Activated CD8-positive, alpha-beta T cell treated with anti-CD3 and anti-CD28 coated beads for 36 hours (primary cell): ENCODE results near the gene CASQ2. TPM values are rescaled to one million over a fixed set of nuclear protein-coding genes. Genes with fewer than 3 reads are reported as not detected.

ENCODE experiments used
- ATAC-seq: fragments of 200-7000 bp; cut with Tn5 transposase; one replicate; pipeline ENCODE4 v1.10.0; 2021; ENCODE audit warnings: mild to moderate bottlenecking, moderate library complexity
- CTCF ChIA-PET: fragments of 350-600 bp; sonication (Branson Sonifier 250); formaldehyde crosslinking; loops from one replicate; lab custom pipeline; 2021; ENCODE audit warnings: antibody characterized with exemption; lab: Charles Lee
- POLR2A ChIA-PET: fragments of 350-600 bp; sonication (Branson Sonifier 250); formaldehyde crosslinking; loops from one replicate; lab custom pipeline; 2021; ENCODE audit warnings: antibody characterized with exemption; lab: Charles Lee
- DNase-seq: peaks from one replicate; pipeline ENCODE4 v3.0.0-alpha.2; 2020
- H3K27ac Mint-ChIP-seq: one replicate; pipeline ENCODE4 v1.8.0; 2021; ENCODE audit warnings: mild to moderate bottlenecking, mixed read lengths
- H3K27me3 Mint-ChIP-seq: one replicate; pipeline ENCODE4 v1.8.0; 2021; ENCODE audit warnings: mixed read lengths
- H3K36me3 Mint-ChIP-seq: one replicate; pipeline ENCODE4 v1.8.0; 2021; ENCODE audit warnings: low read depth, mixed read lengths
- H3K4me1 Mint-ChIP-seq: one replicate; pipeline ENCODE4 v1.8.0; 2021; ENCODE audit warnings: low read depth, mixed read lengths
- H3K4me3 Mint-ChIP-seq: one replicate; pipeline ENCODE4 v1.8.0; 2021; ENCODE audit warnings: mild to moderate bottlenecking, moderate library complexity, mixed read lengths
- H3K9me3 Mint-ChIP-seq: one replicate; pipeline ENCODE4 v1.8.0; 2021; ENCODE audit warnings: mixed read lengths
- intact Hi-C: fragments of 100-400 bp; cut with micrococcal nuclease; formaldehyde crosslinking; loops from one replicate; pipeline ENCODE4 v1.10.0; 2022
- total RNA-seq, 2 experiments: library from RNA; stranded (reverse); gene quantifications; one replicate each; pipeline ENCODE4 v1.2.3, GENCODE V29; 2021
- TF ChIP-seq, protein P1 (sequence below): fragments of 200-600 bp; IDR thresholded peaks from one replicate; pipeline ENCODE4 v1.8.0; 2022; ENCODE audit warnings: antibody characterized with exemption, mild to moderate bottlenecking

The CASQ2 gene
- total RNA-seq, 2 experiments from 2014 or later, result not detected

DNA sequence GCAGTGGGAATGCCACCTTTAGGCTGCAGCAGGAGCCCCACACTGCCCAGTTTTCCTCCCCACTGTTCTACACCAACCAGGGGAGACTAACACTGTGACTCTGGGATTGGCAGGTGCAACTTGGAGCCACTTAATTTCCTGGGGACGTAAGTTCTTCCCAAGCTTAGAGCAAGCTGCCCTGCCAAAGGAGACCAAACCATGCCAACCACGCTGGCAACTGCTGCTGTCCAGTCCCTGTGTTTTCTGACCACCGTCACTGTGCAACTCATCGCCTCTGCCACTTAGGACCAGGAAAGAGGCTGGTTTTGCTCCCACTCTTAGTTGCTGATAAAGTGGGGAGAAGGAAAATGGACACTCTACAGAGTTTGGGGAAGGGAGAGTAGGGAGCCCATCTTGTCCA is 76.3 kb downstream of the CASQ2 start:
- no peak for DNase-seq
- ChIA-PET CTCF (interaction anchor here (6.2 kb wide), 1 partner anchor 14 kb away, joined by 35 read pairs; no protein-coding TSS in a partner anchor), POLR2A (no interaction called here)
- no peaks in the 10 kb centered on the region for H3K27me3 Mint-ChIP-seq
- no peak for ATAC-seq
- H3K4me1 Mint-ChIP-seq, result no peaks in the 10 kb centered on the region
- intact Hi-C loops, result no loop called here
- TF ChIP-seq, protein P1, sequence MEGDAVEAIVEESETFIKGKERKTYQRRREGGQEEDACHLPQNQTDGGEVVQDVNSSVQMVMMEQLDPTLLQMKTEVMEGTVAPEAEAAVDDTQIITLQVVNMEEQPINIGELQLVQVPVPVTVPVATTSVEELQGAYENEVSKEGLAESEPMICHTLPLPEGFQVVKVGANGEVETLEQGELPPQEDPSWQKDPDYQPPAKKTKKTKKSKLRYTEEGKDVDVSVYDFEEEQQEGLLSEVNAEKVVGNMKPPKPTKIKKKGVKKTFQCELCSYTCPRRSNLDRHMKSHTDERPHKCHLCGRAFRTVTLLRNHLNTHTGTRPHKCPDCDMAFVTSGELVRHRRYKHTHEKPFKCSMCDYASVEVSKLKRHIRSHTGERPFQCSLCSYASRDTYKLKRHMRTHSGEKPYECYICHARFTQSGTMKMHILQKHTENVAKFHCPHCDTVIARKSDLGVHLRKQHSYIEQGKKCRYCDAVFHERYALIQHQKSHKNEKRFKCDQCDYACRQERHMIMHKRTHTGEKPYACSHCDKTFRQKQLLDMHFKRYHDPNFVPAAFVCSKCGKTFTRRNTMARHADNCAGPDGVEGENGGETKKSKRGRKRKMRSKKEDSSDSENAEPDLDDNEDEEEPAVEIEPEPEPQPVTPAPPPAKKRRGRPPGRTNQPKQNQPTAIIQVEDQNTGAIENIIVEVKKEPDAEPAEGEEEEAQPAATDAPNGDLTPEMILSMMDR, result no peak
- no peak overlapping the region for H3K4me3 Mint-ChIP-seq
- H3K36me3 Mint-ChIP-seq, result no peaks in the 10 kb centered on the region
- no peaks in the 10 kb centered on the region for H3K9me3 Mint-ChIP-seq
- no peak overlapping the region for H3K27ac Mint-ChIP-seq

DNA sequence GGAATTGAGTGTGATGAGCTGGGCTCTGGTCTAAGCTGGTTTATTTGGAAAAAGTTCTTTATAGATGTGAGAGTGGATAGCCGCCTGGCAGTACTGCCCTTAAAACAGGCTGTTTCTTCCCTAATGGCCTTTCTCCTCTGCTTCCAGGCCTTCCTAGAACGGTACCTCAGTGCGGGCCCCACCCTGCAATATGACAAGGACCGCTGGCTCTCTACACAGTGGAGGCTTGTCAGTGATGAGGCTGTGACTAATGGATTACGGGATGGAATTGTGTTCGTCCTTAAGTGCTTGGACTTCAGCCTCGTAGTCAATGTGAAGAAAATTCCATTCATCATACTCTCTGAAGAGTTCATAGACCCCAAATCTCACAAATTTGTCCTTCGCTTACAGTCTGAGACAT is 77.5 kb downstream of the CASQ2 start:
- CTCF ChIA-PET, result interaction anchor here (1.3 to 6.2 kb wide), 2 partner anchors 16 to 83 kb away, joined by 3 to 35 read pairs; no protein-coding TSS in a partner anchor
- Mint-ChIP-seq H3K27ac (no peak overlapping the region), H3K27me3 (no peaks in the 10 kb centered on the region), H3K36me3 (no peaks in the 10 kb centered on the region), H3K4me1 (no peaks in the 10 kb centered on the region), H3K9me3 (no peaks in the 10 kb centered on the region), H3K4me3 (no peak overlapping the region)
- intact Hi-C loops, result no loop called here
- DNase-seq (no peak), ATAC-seq (no peak)
- POLR2A ChIA-PET, result no interaction called here
- TF ChIP-seq, protein P1, result no peak

DNA sequence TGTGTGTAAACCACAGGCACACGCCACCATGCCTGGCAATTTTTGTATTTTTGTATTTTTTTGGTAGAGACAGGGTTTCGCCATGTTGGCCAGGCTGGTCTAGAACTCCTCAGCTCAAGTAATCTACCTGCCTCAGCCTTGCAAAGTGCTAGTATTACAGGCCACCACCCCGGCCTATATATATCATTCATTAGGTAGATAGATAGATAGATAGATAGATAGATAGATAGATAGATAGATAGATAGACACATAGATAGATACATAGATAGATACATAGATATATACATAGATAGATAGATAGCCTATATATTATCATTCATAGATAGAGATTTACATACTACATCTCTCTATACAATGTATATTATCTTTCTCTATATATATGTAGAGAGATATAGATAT is 80.8 kb downstream of the CASQ2 start:
- ATAC-seq (no peak), DNase-seq (no peak)
- Mint-ChIP-seq H3K27me3 (no peaks in the 10 kb centered on the region), H3K27ac (no peak overlapping the region), H3K9me3 (no peaks in the 10 kb centered on the region), H3K36me3 (no peaks in the 10 kb centered on the region), H3K4me1 (no peaks in the 10 kb centered on the region), H3K4me3 (no peak overlapping the region)
- ChIA-PET POLR2A (no interaction called here), CTCF (interaction anchor here (0.8 to 1.0 kb wide), 2 partner anchors 16 to 19 kb away, joined by 3 read pairs; no protein-coding TSS in a partner anchor)
- intact Hi-C loops, result no loop called here
- TF ChIP-seq, protein P1, result no peak

DNA sequence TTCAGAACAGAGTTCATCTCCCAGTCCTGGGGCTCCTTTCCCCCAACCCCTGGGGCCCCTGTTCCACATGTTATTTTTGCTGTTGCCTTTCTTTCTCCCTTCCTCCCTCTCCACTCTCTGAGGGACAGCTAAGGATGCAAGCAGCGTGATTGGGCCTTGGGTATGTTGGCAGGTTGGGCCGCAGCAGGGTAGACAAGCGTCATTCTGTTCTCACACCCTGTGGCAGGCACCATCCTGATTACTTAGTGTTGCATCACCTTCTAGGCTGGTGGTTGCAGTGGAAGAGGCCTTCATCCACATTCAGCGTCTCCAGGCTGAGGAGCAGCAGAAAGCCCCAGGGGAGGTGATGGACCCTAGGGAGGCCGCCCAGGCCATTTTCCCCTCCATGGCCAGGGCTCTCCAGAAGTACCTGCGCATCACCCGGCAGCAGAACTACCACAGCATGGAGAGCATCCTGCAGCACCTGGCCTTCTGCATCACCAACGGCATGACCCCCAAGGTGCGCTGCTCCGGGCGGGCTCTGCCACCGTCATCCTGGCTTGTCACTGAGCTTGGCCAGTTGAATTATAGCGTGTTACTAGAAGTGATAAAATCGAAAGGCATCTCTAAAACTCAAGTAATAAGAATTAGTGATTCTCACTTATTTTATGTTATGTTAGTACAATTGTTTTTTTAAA is 83.3 kb downstream of the CASQ2 start:
- Mint-ChIP-seq H3K4me3 (no peak overlapping the region), H3K27me3 (no peaks in the 10 kb centered on the region), H3K9me3 (no peaks in the 10 kb centered on the region), H3K27ac (no peak overlapping the region), H3K4me1 (no peaks in the 10 kb centered on the region), H3K36me3 (no peaks in the 10 kb centered on the region)
- TF ChIP-seq, protein P1, result no peak
- DNase-seq (no peak), ATAC-seq (no peak)
- ChIA-PET CTCF (interaction anchor here (1.3 kb wide), 1 partner anchor 21 kb away, joined by 5 read pairs; no protein-coding TSS in a partner anchor), POLR2A (no interaction called here)
- intact Hi-C loops, result no loop called here

DNA sequence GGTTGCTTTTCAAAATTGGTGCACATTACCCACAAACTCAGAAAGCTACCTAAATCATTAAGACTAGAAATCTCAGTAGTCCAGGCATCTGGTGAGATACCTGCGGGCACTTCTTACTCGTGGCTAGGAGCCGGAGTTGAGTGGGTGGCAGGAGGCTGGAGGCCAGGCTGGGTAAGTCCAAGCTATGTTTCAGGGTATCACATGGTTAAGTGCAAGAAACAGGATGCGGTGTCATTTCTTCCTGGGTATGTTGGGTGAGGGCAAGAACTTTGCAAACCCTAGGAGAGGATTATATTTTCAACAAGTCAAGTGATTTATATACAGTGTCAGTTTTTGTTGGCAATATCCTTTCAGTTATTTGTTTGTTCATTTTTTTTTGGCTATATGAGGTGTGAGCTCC is 85.7 kb downstream of the CASQ2 start:
- Mint-ChIP-seq H3K9me3 (no peaks in the 10 kb centered on the region), H3K27me3 (no peaks in the 10 kb centered on the region), H3K4me3 (no peak overlapping the region), H3K27ac (no peak overlapping the region), H3K36me3 (no peaks in the 10 kb centered on the region), H3K4me1 (no peaks in the 10 kb centered on the region)
- TF ChIP-seq, protein P1, result no peak
- ChIA-PET POLR2A (interaction anchor here (0.5 to 0.6 kb wide), 2 partner anchors 20 to 28 kb away, joined by 3 read pairs; no protein-coding TSS in a partner anchor), CTCF (interaction anchor here (2.0 kb wide), 1 partner anchor 24 kb away, joined by 6 read pairs; no protein-coding TSS in a partner anchor)
- DNase-seq (no peak), ATAC-seq (no peak)
- intact Hi-C loops, result no loop called here
